HEK293T (cell line): Measurements from ENCODE around the gene HIRA.

ENCODE experiments used
- BHLHE40 ChIP-seq: fragments of 450-650 bp; IDR thresholded peaks from 2 replicates; pipeline ENCODE4 v1.6.1; 2016; ENCODE audit warnings: mild to moderate bottlenecking, moderate library complexity, borderline replicate concordance
- ELF4 ChIP-seq: fragments of 450-650 bp; IDR thresholded peaks from 2 replicates; pipeline ENCODE4 v1.6.1; 2017; ENCODE audit warnings: antibody characterized with exemption
- FOXK2 ChIP-seq: fragments of 450-650 bp; IDR thresholded peaks from 2 replicates; pipeline ENCODE4 v1.6.1; 2016; ENCODE audit warnings: mild to moderate bottlenecking
- FOXM1 ChIP-seq: fragments of 450-650 bp; IDR thresholded peaks from 2 replicates; pipeline ENCODE4 v1.6.1; 2017; ENCODE audit warnings: mild to moderate bottlenecking, borderline replicate concordance
- LEF1 ChIP-seq: fragments of 450-650 bp; IDR thresholded peaks from 2 replicates; pipeline ENCODE4 v1.6.1; 2017; ENCODE audit warnings: mild to moderate bottlenecking, borderline replicate concordance
- NFRKB ChIP-seq: fragments of 450-650 bp; IDR thresholded peaks from 2 replicates; pipeline ENCODE4 v1.6.1; 2016; ENCODE audit warnings: mild to moderate bottlenecking, moderate library complexity
- SP1 ChIP-seq: fragments of 450-650 bp; IDR thresholded peaks from 2 replicates; pipeline ENCODE4 v1.6.1; 2017
- SUZ12 ChIP-seq: fragments of 450-650 bp; IDR thresholded peaks from 2 replicates; pipeline ENCODE4 v1.6.1; 2016; ENCODE audit warnings: mild to moderate bottlenecking
- TARDBP ChIP-seq: fragments of 450-650 bp; IDR thresholded peaks from 2 replicates; pipeline ENCODE4 v1.6.1; 2016
- TF ChIP-seq, protein P1 (sequence below): fragments of 450-650 bp; IDR thresholded peaks from 2 replicates; pipeline ENCODE4 v1.6.1; 2016

DNA sequence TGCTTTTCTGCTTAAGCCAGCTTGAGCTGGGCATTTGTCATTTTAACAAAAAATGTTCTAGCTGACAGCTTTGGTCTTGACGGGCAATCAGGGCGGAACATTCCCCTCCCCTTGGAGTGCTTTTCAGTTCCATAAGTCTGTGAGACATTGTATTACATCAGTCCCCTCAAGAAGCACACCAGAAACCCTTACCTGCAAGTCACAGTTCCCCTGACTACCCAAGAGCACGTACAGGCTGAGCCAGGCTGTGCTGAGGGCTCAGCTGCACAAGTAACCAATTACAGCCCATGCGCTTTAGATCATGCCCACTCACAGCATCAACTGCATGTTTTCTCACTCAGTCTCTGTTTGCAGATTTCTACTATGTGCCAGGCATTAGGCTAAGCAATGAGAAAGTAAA, 19.1 kb downstream of the HIRA start:
- no peak for TF ChIP-seq SP1
- no peak for TF ChIP-seq FOXM1
- no peak for TF ChIP-seq BHLHE40
- TF ChIP-seq SUZ12 = no peak
- TF ChIP-seq TARDBP = no peak
- no peak for TF ChIP-seq FOXK2
- TF ChIP-seq, protein P1, sequence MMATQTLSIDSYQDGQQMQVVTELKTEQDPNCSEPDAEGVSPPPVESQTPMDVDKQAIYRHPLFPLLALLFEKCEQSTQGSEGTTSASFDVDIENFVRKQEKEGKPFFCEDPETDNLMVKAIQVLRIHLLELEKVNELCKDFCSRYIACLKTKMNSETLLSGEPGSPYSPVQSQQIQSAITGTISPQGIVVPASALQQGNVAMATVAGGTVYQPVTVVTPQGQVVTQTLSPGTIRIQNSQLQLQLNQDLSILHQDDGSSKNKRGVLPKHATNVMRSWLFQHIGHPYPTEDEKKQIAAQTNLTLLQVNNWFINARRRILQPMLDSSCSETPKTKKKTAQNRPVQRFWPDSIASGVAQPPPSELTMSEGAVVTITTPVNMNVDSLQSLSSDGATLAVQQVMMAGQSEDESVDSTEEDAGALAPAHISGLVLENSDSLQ = no peak
- no peak for TF ChIP-seq ELF4
- TF ChIP-seq NFRKB = no peak
- TF ChIP-seq LEF1 = no peak
